DOHH2 (cell line): ENCODE data around the gene SEC14L2.

Experiments
- H3F3A ChIP-seq: fragments of 200-600 bp; sonication (generic), shearing (Covaris generic); 2 replicates; pipeline ENCODE4 v1.6.0; 2016; ENCODE audit warnings: antibody characterized with exemption, mild to moderate bottlenecking; ENCODE audit not compliant: control insufficient read depth, insufficient read depth
- H3K27ac ChIP-seq: fragments of 200-600 bp; sonication (generic); 2 replicates; pipeline ENCODE4 v1.5.1; 2014; ENCODE audit warnings: low read depth, mild to moderate bottlenecking, low read length, moderate library complexity
- H3K27me3 ChIP-seq: fragments of 200-600 bp; sonication (generic); 2 replicates; pipeline ENCODE4 v1.6.1; 2014; ENCODE audit warnings: mild to moderate bottlenecking, low read length, mixed read lengths; ENCODE audit not compliant: control insufficient read depth
- H3K36me3 ChIP-seq: fragments of 200-600 bp; sonication (generic); 2 replicates; pipeline ENCODE4 v1.6.1; 2014; ENCODE audit warnings: mild to moderate bottlenecking, low read length, moderate library complexity, mixed read lengths; ENCODE audit not compliant: control insufficient read depth
- H3K4me1 ChIP-seq: fragments of 200-600 bp; sonication (generic); 2 replicates; pipeline ENCODE4 v1.6.1; 2014; ENCODE audit warnings: mild to moderate bottlenecking, low read length, mixed read lengths; ENCODE audit not compliant: control insufficient read depth
- H3K4me2 ChIP-seq: fragments of 200-600 bp; sonication (generic); 2 replicates; pipeline ENCODE4 v1.6.0; 2014; ENCODE audit warnings: mild to moderate bottlenecking, low read length, moderate library complexity
- H3K4me3 ChIP-seq: fragments of 200-600 bp; sonication (generic); 2 replicates; pipeline ENCODE4 v1.5.1; 2014; ENCODE audit warnings: mild to moderate bottlenecking, low read length, mixed read lengths
- H3K79me2 ChIP-seq: fragments of 200-600 bp; sonication (generic); 2 replicates; pipeline ENCODE4 v1.6.1; 2014; ENCODE audit warnings: mild to moderate bottlenecking, low read length, mixed read lengths; ENCODE audit not compliant: control insufficient read depth
- H3K9me2 ChIP-seq: fragments of 200-600 bp; sonication (generic); replicated peaks from 2 replicates; pipeline ENCODE4 v1.6.1; 2014; ENCODE audit warnings: mild to moderate bottlenecking, low read length, mixed read lengths; ENCODE audit not compliant: control insufficient read depth
- H3K9me3 ChIP-seq: fragments of 200-600 bp; sonication (generic); 2 replicates; pipeline ENCODE4 v1.6.1; 2014; ENCODE audit warnings: antibody characterized with exemption, low read length, mixed read lengths; ENCODE audit not compliant: control insufficient read depth, insufficient read depth
- H4K20me1 ChIP-seq: fragments of 200-600 bp; sonication (generic); 2 replicates; pipeline ENCODE4 v1.6.0; 2014; ENCODE audit warnings: low read depth, mild to moderate bottlenecking, antibody characterized with exemption, low read length, moderate library complexity; ENCODE audit not compliant: control insufficient read depth, insufficient read depth
- CTCF ChIP-seq: fragments of 200-600 bp; sonication (generic); IDR thresholded peaks from one replicate; pipeline ENCODE4 v1.5.1; 2014; ENCODE audit warnings: antibody characterized with exemption, mild to moderate bottlenecking, low read depth, low read length; ENCODE audit not compliant: poor library complexity, severe bottlenecking
- EZH2phosphoT487 ChIP-seq: fragments of 200-600 bp; sonication (generic); IDR thresholded peaks from 2 replicates; pipeline ENCODE4 v1.6.1; 2017; ENCODE audit warnings: borderline replicate concordance, mild to moderate bottlenecking, antibody characterized with exemption, low read length, moderate library complexity, mixed read lengths

SEC14L2 gene

GRCh38 chr22:30368420-30368819 is 28.4 kb upstream of the SEC14L2 start:
- no peaks in the 10 kb centered on the region for H3F3A ChIP-seq
- H3K79me2 ChIP-seq, result no peaks in the 10 kb centered on the region
- H4K20me1 ChIP-seq, result no peaks in the 10 kb centered on the region
- H3K9me2 ChIP-seq, result no peaks in the 10 kb centered on the region
- no peak overlapping the region for H3K4me2 ChIP-seq
- H3K9me3 ChIP-seq, result no peaks in the 10 kb centered on the region
- TF ChIP-seq EZH2phosphoT487 (no peak), CTCF (no peak)
- H3K27ac ChIP-seq, result no peak overlapping the region
- H3K36me3 ChIP-seq, result no peaks in the 10 kb centered on the region
- H3K4me1 ChIP-seq, result no peaks in the 10 kb centered on the region
- H3K27me3 ChIP-seq, result no peaks in the 10 kb centered on the region
- no peak overlapping the region for H3K4me3 ChIP-seq

GRCh38 chr22:30370641-30371230 is 26.1 kb upstream of the SEC14L2 start:
- no peaks in the 10 kb centered on the region for H3K79me2 ChIP-seq
- no peaks in the 10 kb centered on the region for H3F3A ChIP-seq
- no peak overlapping the region for H3K4me2 ChIP-seq
- H4K20me1 ChIP-seq, result no peaks in the 10 kb centered on the region
- no peak for TF ChIP-seq EZH2phosphoT487
- no peak overlapping the region for H3K4me3 ChIP-seq
- H3K27me3 ChIP-seq, result no peaks in the 10 kb centered on the region
- H3K36me3 ChIP-seq, result no peaks in the 10 kb centered on the region
- H3K4me1 ChIP-seq, result no peaks in the 10 kb centered on the region
- no peak overlapping the region for H3K27ac ChIP-seq
- no peaks in the 10 kb centered on the region for H3K9me2 ChIP-seq
- H3K9me3 ChIP-seq, result no peaks in the 10 kb centered on the region

GRCh38 chr22:30371321-30371720 is 25.5 kb upstream of the SEC14L2 start:
- no peaks in the 10 kb centered on the region for H3K4me1 ChIP-seq
- H3K4me2 ChIP-seq, result no peak overlapping the region
- H3K4me3 ChIP-seq, result no peak overlapping the region
- no peaks in the 10 kb centered on the region for H3K9me3 ChIP-seq
- no peaks in the 10 kb centered on the region for H3K27me3 ChIP-seq
- no peaks in the 10 kb centered on the region for H3K9me2 ChIP-seq
- H3F3A ChIP-seq, result no peaks in the 10 kb centered on the region
- H3K27ac ChIP-seq, result no peak overlapping the region
- TF ChIP-seq EZH2phosphoT487 (no peak), CTCF (no peak)
- H3K36me3 ChIP-seq, result no peaks in the 10 kb centered on the region
- H4K20me1 ChIP-seq, result no peaks in the 10 kb centered on the region
- no peaks in the 10 kb centered on the region for H3K79me2 ChIP-seq

GRCh38 chr22:30371981-30372380 is 24.8 kb upstream of the SEC14L2 start:
- Histone ChIP-seq H3K27me3 (no peaks in the 10 kb centered on the region), H3F3A (no peaks in the 10 kb centered on the region), H3K4me3 (no peak overlapping the region), H3K4me2 (no peak overlapping the region), H3K9me2 (no peaks in the 10 kb centered on the region), H3K27ac (no peak overlapping the region), H4K20me1 (no peaks in the 10 kb centered on the region), H3K4me1 (no peaks in the 10 kb centered on the region), H3K9me3 (no peaks in the 10 kb centered on the region), H3K79me2 (no peaks in the 10 kb centered on the region), H3K36me3 (no peaks in the 10 kb centered on the region)
- TF ChIP-seq EZH2phosphoT487 (no peak), CTCF (no peak)
